ENCODE results near the gene NDUFAF8. TPM values are rescaled to one million over a fixed set of nuclear protein-coding genes. Genes with fewer than 3 reads are reported as not detected.

NDUFAF8 gene
- total RNA-seq, 4 donors from 2014 or later: 22.3 to 35.4 (median 29.9) TPM; not detected in 1

DNA sequence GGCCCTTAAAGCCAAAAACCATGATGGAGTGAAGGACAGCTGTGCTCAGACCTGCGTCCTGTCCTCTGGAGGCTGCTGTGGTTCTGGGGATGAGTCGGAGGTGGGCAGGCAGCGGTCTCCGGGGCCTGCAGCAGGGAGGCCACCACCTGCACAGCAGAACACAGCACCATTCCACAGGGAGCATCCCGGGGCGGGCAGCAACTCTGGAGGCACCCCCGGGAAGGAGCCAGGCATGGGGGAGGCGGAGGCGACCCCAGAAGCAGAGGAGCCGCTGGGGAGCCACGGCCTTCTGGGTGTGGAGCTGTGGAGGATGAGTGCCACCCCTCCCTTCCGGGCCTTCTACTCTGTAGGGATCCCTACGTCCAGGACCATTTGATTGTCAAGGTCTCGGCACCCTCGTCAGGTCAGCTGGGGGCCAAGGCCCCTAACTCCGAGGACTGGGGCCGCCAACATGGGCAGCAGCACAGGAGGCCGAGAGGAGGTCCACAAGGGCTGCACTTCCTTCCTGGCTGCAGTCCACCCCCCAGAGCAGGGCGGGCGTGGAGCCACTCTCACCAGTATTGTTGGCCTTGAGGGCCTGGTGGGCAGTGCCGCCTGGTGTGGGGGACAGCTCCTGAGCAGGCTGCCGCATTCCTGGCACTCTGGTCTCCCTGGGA lies 40.2 kb upstream of the NDUFAF8 start:
- H3K4me3 ChIP-seq: no peak overlapping the region
- in situ Hi-C loops (cut with MboI; ENCODE audit: low pct_ligation_motif_present in 1 of 4, low pct_unique_long_range_greater_than_20kb in 1 of 4, low sequenced_read_pairs in 3 of 4) (no loop called here), intact Hi-C loops (cut with DNase I; ENCODE audit: low total_unique reads) (no loop called here)
- 84% methylated on average over 21 of the region's 22 CpGs; no CpG with 5 or more reads in 1 of the 2 donors for WGBS, 2 donors (ENCODE audit: low coverage in 1 of 2)
- no peaks in the 10 kb centered on the region for H3K4me1 ChIP-seq
- no peaks in the 10 kb centered on the region for H3K27me3 ChIP-seq
- DNase-seq: no peak
- no peaks in the 10 kb centered on the region for H3K9me3 ChIP-seq
- TF ChIP-seq EP300 (IDR thresholded peaks at IDR 0.05; ENCODE audit: low read depth) (no peak), POLR2A (IDR thresholded peaks at IDR 0.05) (no peak), POLR2AphosphoS5 (IDR thresholded peaks at IDR 0.05) (no peak)
- TF ChIP-seq, protein P1, sequence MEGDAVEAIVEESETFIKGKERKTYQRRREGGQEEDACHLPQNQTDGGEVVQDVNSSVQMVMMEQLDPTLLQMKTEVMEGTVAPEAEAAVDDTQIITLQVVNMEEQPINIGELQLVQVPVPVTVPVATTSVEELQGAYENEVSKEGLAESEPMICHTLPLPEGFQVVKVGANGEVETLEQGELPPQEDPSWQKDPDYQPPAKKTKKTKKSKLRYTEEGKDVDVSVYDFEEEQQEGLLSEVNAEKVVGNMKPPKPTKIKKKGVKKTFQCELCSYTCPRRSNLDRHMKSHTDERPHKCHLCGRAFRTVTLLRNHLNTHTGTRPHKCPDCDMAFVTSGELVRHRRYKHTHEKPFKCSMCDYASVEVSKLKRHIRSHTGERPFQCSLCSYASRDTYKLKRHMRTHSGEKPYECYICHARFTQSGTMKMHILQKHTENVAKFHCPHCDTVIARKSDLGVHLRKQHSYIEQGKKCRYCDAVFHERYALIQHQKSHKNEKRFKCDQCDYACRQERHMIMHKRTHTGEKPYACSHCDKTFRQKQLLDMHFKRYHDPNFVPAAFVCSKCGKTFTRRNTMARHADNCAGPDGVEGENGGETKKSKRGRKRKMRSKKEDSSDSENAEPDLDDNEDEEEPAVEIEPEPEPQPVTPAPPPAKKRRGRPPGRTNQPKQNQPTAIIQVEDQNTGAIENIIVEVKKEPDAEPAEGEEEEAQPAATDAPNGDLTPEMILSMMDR (IDR thresholded peaks at IDR 0.05): no peak
- no peak overlapping the region for H3K27ac ChIP-seq
- no peaks in the 10 kb centered on the region for H3K36me3 ChIP-seq

DNA sequence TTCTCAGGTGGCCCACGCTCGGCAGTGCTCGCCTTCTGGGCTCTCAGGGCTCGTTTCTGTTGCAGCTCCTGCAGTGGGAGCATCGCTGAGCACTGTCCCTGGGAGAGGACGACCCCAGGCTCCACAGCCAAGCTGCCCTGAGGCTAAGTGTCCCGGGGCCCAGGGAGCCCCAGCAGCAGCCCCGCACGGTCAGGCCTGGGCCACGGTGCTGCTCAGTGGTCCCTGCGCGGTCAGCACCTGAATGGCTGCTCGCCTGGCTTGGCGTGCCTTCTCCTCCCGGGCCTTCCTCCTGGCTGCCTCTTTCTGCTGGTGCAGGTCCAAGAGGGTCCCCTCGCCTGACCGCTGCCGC lies 39.7 kb upstream of the NDUFAF8 start:
- TF ChIP-seq, protein P1 (IDR thresholded peaks at IDR 0.05): no peak
- TF ChIP-seq EP300 (IDR thresholded peaks at IDR 0.05; ENCODE audit: low read depth): no peak
- TF ChIP-seq POLR2AphosphoS5 (IDR thresholded peaks at IDR 0.05): no peak
- TF ChIP-seq POLR2A (IDR thresholded peaks at IDR 0.05): no peak
- no peak overlapping the region for H3K27ac ChIP-seq
- H3K9me3 ChIP-seq: no peaks in the 10 kb centered on the region
- no peak overlapping the region for H3K4me3 ChIP-seq
- H3K4me1 ChIP-seq: no peaks in the 10 kb centered on the region
- H3K27me3 ChIP-seq: no peaks in the 10 kb centered on the region
- DNase-seq: no peak
- intact Hi-C loops (cut with DNase I; ENCODE audit: low total_unique reads) (no loop called here), in situ Hi-C loops (cut with MboI; ENCODE audit: low pct_ligation_motif_present in 1 of 4, low pct_unique_long_range_greater_than_20kb in 1 of 4, low sequenced_read_pairs in 3 of 4) (no loop called here)
- 94 to 100% methylated on average over 2 to 18 of the region's 18 CpGs for WGBS, 2 donors (ENCODE audit: low coverage in 1 of 2)
- H3K36me3 ChIP-seq: no peaks in the 10 kb centered on the region

DNA sequence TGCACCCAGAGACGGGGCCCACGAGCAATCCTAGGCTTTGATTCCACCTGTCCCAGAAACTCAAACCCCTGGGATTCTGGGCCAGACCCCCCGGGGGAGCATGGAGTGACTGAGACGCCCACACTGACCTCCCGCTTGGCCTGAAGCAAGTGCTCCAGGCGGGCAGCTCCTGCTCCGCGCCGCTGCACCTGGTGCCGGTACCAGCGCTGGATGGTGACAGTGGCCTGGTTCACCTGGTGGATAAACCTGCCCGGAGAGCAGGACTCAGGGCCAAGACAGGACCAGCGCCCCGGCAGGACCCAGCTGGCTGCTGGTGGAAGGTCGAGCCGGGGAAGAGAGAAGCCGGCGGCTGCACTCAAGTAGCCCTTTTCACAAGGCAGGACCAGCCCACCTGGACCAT lies 38.9 kb upstream of the NDUFAF8 start:
- H3K36me3 ChIP-seq: no peaks in the 10 kb centered on the region

DNA sequence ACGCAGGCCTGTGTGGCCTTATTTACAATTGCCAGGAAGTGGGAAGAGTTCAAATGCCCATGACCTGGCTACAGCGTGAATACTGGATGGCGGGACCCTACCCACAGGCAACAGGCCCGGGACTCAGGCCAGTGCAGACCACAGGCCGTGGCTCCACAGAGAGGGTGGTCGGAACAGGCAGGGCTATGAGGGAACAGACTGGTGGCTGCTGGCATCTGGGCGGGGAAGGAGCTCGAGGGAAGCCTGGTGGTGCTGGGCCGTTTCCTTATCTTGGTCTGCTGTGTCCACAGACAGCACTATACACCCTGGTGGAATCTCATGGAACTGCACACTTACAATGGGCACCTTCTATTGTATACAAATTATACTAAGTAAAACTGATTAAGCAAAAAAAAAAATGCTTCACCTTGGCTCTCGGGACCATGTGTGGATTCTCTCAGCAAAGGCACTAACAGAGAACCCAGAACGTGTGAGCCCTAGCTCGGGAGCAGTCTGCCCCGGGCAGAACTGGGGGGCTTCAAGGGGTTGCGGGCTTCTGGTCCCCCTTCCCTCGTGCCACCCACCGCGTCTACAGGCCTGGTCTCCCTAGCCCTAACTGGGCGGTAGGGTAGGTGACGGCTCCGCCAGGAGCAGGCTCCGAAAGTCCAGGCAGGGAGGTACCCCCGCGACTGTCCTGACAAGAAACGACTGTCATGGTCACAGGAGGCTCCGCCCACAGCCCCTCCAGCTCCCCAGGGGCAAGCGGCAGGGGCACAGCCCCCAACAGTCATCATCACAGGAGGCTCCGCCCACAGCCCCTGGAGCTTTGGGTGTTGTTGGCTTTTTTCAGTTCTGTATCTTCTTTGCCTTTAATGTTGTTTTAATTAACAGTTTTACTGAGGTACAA lies 38.2 kb upstream of the NDUFAF8 start:
- DNase-seq: peak; percentile 60
- Histone ChIP-seq H3K4me1 (no peaks in the 10 kb centered on the region), H3K27me3 (no peaks in the 10 kb centered on the region), H3K9me3 (no peaks in the 10 kb centered on the region), H3K4me3 (no peak overlapping the region), H3K36me3 (no peaks in the 10 kb centered on the region), H3K27ac (no peak overlapping the region)
- in situ Hi-C loops (cut with MboI; ENCODE audit: low pct_ligation_motif_present in 1 of 4, low pct_unique_long_range_greater_than_20kb in 1 of 4, low sequenced_read_pairs in 3 of 4): no loop called here
- 72 to 100% methylated on average over 1 to 27 of the region's 27 CpGs for WGBS, 2 donors (ENCODE audit: low coverage in 1 of 2)
- TF ChIP-seq, protein P1 (IDR thresholded peaks at IDR 0.05): peak; percentile 35 to 77 (median 64)
- no peak for TF ChIP-seq POLR2A (IDR thresholded peaks at IDR 0.05)
- intact Hi-C loops (cut with DNase I; ENCODE audit: low total_unique reads): no loop called here

More for the DNA sequence above, 38.9 kb upstream of the NDUFAF8 start:
- Histone ChIP-seq H3K27me3 (no peaks in the 10 kb centered on the region), H3K4me1 (no peaks in the 10 kb centered on the region), H3K27ac (no peak overlapping the region), H3K9me3 (no peaks in the 10 kb centered on the region), H3K4me3 (no peak overlapping the region)
- intact Hi-C loops (cut with DNase I; ENCODE audit: low total_unique reads): no loop called here
- no CpG with 5 or more reads among the region's 18 CpGs for WGBS, 2 donors (ENCODE audit: low coverage in 1 of 2)
- in situ Hi-C loops (cut with MboI; ENCODE audit: low pct_ligation_motif_present in 1 of 4, low pct_unique_long_range_greater_than_20kb in 1 of 4, low sequenced_read_pairs in 3 of 4): no loop called here
- no peak for TF ChIP-seq POLR2A (IDR thresholded peaks at IDR 0.05)
- DNase-seq: no peak

Measured in transverse colon (tissue), 4 donors.